Cardiac muscle cell (in vitro differentiated cells and primary cell): ENCODE data around the gene HSPB6. TPM values are rescaled to one million over a fixed set of nuclear protein-coding genes. Genes with fewer than 3 reads are reported as not detected.
A peak's percentile ranks its signal among the peaks of the same experiment; 100 is the strongest.

Source experiments
- DNase-seq, 2 donors: peaks; one replicate each; pipeline versions ENCODE4 v3.0.0 to v3.0.0-alpha.2; 2010 to 2017; ENCODE audit warnings: low read depth in 1 of 2, low spot score in 1 of 2
- H3K27ac ChIP-seq: fragments of 200-600 bp; sonication (generic); 2 replicates; pipeline ENCODE4 v1.5.1; 2016
- H3K27me3 ChIP-seq: fragments of 200-600 bp; sonication (generic); 2 replicates; pipeline ENCODE4 v1.6.0; 2016; ENCODE audit warnings: control low read depth
- H3K36me3 ChIP-seq: fragments of 200-600 bp; sonication (generic); 2 replicates; pipeline ENCODE4 v1.5.1; 2016; ENCODE audit warnings: control low read depth
- H3K4me1 ChIP-seq: fragments of 200-600 bp; sonication (generic); 2 replicates; pipeline ENCODE4 v1.8.1; 2017; ENCODE audit warnings: low read depth, mild to moderate bottlenecking, mixed run types
- H3K4me3 ChIP-seq: fragments of 200-600 bp; sonication (generic); 2 replicates; pipeline ENCODE4 v1.5.1; 2016; ENCODE audit warnings: mild to moderate bottlenecking
- H3K9me3 ChIP-seq: fragments of 200-600 bp; sonication (generic); 2 replicates; pipeline ENCODE4 v1.5.1; 2017; ENCODE audit warnings: low read depth, mild to moderate bottlenecking, control low read depth
- CTCF ChIP-seq: IDR thresholded peaks from 2 replicates; pipeline ENCODE4 v1.5.1; 2012; ENCODE audit warnings: low read depth, mild to moderate bottlenecking, low read length
- polyA plus RNA-seq: library from polyadenylated mRNA; unstranded; fragments of >200 nt; fragmentation: Nextera tagmentation; extraction: Ambion mirVana; gene quantifications from 2 replicates; pipeline ENCODE4 v1.2.1, GENCODE V29; 2016
- total RNA-seq: library from RNA; depleted of rRNA; stranded (reverse); fragments of >200 nt; gene quantifications from 2 replicates; pipeline ENCODE4 v1.2.3, GENCODE V29; 2016

The HSPB6 gene
- total RNA-seq (0.51 and 2.5 TPM in 2 replicates), polyA plus RNA-seq (0.76 and 2.6 TPM in 2 replicates)

GRCh38 chr19:35756377-35757230 lies at the start of gene HSPB6:
TSS of gene HSPB6 (minus strand) at chr19:35757029. CDS start at chr19:35757008, 21 bp downstream.
- H3K4me1 ChIP-seq: peaks cover 18% of the 10 kb centered on the region
- DNase-seq: peak in 1 of 2 donors; percentile 83
- no peaks in the 10 kb centered on the region for H3K9me3 ChIP-seq
- TF ChIP-seq CTCF: no peak
- H3K36me3 ChIP-seq: no peaks in the 10 kb centered on the region
- H3K4me3 ChIP-seq: peak within 1 kb of the TSS; percentile 60
- H3K27ac ChIP-seq: peak within 1 kb of the TSS; percentile 86
- H3K27me3 ChIP-seq: no peaks in the 10 kb centered on the region

- Histone ChIP-seq H3K4me1 (no peaks in the 10 kb centered on the region), H3K4me3 (no peak overlapping the region)
These were observed 49.8 kb upstream of the HSPB6 start for GRCh38 chr19:35806597-35806996.

GRCh38 chr19:35805526-35806102 lies 48.8 kb upstream of the HSPB6 start:
- no peak for DNase-seq
- Histone ChIP-seq H3K9me3 (no peaks in the 10 kb centered on the region), H3K36me3 (no peaks in the 10 kb centered on the region), H3K27ac (no peak overlapping the region), H3K27me3 (no peaks in the 10 kb centered on the region), H3K4me3 (no peak overlapping the region), H3K4me1 (no peaks in the 10 kb centered on the region)
- no peak for TF ChIP-seq CTCF

More at GRCh38 chr19:35806597-35806996, 49.8 kb upstream of the HSPB6 start:
- no peak for TF ChIP-seq CTCF
- no peak for DNase-seq
- no peaks in the 10 kb centered on the region for H3K9me3 ChIP-seq
- no peaks in the 10 kb centered on the region for H3K27me3 ChIP-seq
- no peak overlapping the region for H3K27ac ChIP-seq
- H3K36me3 ChIP-seq: no peaks in the 10 kb centered on the region

- H3K9me3 ChIP-seq: no peaks in the 10 kb centered on the region
- peaks cover 14% of the 10 kb centered on the region for H3K27me3 ChIP-seq
- H3K27ac ChIP-seq: no peak overlapping the region
- TF ChIP-seq CTCF: no peak
- DNase-seq: no peak
- no peak overlapping the region for H3K4me3 ChIP-seq
- no peaks in the 10 kb centered on the region for H3K4me1 ChIP-seq
- no peaks in the 10 kb centered on the region for H3K36me3 ChIP-seq
These were observed 45.0 kb upstream of the HSPB6 start for GRCh38 chr19:35801828-35802227.

GRCh38 chr19:35797663-35798062 lies 40.8 kb upstream of the HSPB6 start:
- no peak overlapping the region for H3K4me3 ChIP-seq
- no peak overlapping the region for H3K27ac ChIP-seq
- no peak for TF ChIP-seq CTCF
- DNase-seq: peak; percentile 7 to 27
- H3K36me3 ChIP-seq: no peaks in the 10 kb centered on the region
- H3K9me3 ChIP-seq: no peaks in the 10 kb centered on the region
- H3K4me1 ChIP-seq: no peaks in the 10 kb centered on the region
- peaks cover 35% of the 10 kb centered on the region for H3K27me3 ChIP-seq
